GM12891 (cell line): ENCODE data around the gene LHX3.

Experiments
- POLR2A ChIP-seq: IDR thresholded peaks from 2 replicates; pipeline ENCODE4 v1.6.1; 2011; ENCODE audit warnings: low read depth, low read length, control low read depth
- POLR2AphosphoS5 ChIP-seq: IDR thresholded peaks from 2 replicates; pipeline ENCODE4 v1.6.1; 2011; ENCODE audit warnings: low read depth, low read length, control low read depth
- TAF1 ChIP-seq: IDR thresholded peaks from 2 replicates; pipeline ENCODE4 v1.6.1; 2011; ENCODE audit warnings: low read depth, low read length, control low read depth

DNA sequence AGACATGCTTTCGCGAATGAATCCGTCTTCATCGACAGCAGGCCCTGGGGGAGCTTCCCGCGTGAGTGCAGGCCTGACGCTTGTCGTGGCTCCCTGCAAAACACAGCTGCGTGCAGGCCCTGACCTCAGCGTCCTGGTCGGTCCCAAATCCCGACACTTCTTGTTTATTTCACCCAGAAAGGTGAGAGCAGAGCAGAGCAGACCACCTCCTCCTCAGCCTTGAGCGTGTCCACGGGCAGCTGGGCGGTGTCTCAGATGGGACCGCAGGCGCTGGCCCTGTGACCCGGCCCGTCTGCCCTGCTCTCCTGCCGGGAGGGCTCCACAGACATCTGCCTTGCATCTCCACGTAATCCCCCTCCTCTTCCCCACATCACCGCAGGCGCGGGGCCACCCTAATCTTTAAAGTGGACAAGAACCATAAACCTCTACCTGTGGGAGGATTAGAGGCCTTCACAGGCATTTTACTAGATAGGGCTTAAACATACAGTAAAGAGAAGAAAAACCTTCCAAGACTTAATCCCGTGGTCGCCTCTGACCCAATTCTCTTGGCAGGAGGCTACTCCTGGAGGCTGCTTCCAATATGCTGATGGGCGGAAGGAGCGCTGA is 7.5 kb upstream of the LHX3 start:
- no peak for TF ChIP-seq POLR2AphosphoS5
- TF ChIP-seq POLR2A, result no peak
- TF ChIP-seq TAF1, result no peak
